Uterus (tissue), 4 donors: ENCODE results near the gene PDK4. TPM values are rescaled to one million over a fixed set of nuclear protein-coding genes. Genes with fewer than 3 reads are reported as not detected.
A peak's percentile ranks its signal among the peaks of the same experiment; 100 is the strongest.

Experiments used
- DNase-seq, 2 donors: peaks; one replicate each; pipeline ENCODE4 v3.0.0-alpha.2; 2019 to 2020
- H3K27ac ChIP-seq, 2 donors: fragments of 200-600 bp; sonication (generic); 1 replicate in 1 of 2; 2 replicates in 1 of 2; pipeline ENCODE4 v1.5.1; 2016 to 2018
- H3K27me3 ChIP-seq, 2 donors: fragments of 200-600 bp; sonication (generic); one replicate each; pipeline ENCODE4 v1.5.1; 2018 to 2019; ENCODE audit warnings: control low read depth in 1 of 2
- H3K36me3 ChIP-seq, 2 donors: fragments of 200-600 bp; sonication (generic); one replicate each; pipeline ENCODE4 v1.5.1; 2019; ENCODE audit warnings: control low read depth in 1 of 2
- H3K4me1 ChIP-seq, 2 donors: fragments of 200-600 bp; sonication (generic); one replicate each; pipeline ENCODE4 v1.5.1; 2018 to 2019; ENCODE audit warnings: control low read depth in 1 of 2
- H3K4me3 ChIP-seq, 2 donors: fragments of 200-600 bp; sonication (generic); 1 replicate in 1 of 2; 2 replicates in 1 of 2; pipeline ENCODE4 v1.5.1; 2018 to 2019; ENCODE audit warnings: mild to moderate bottlenecking in 1 of 2
- H3K9me3 ChIP-seq, 2 donors: fragments of 200-600 bp; sonication (generic); one replicate each; pipeline ENCODE4 v1.5.1; 2019; ENCODE audit warnings: control low read depth in 1 of 2
- POLR2A ChIP-seq, 2 donors: fragments of 450-650 bp; IDR thresholded peaks; one replicate each; pipeline ENCODE4 v1.6.1; 2016; ENCODE audit warnings: antibody characterized with exemption in 2 of 2, mild to moderate bottlenecking in 1 of 2, moderate library complexity in 1 of 2
- intact Hi-C: fragments of 100-400 bp; cut with DNase I; formaldehyde crosslinking; loops from one replicate; pipeline ENCODE4 v1.15.1; 2023; ENCODE audit warnings: low total_unique reads
- total RNA-seq, 4 donors: library from RNA; depleted of rRNA in 3 of 4; stranded (reverse); fragments of >200 nt in 3 of 4; gene quantifications; one replicate each; pipeline versions ENCODE4 v1.1.0 to v1.2.4, GENCODE V29; 2014 to 2023
- TF ChIP-seq, protein P1 (sequence below), 4 experiments: fragments of 200-600 bp in 2 of 4; fragments of 450-650 bp in 2 of 4; sonication (generic) in 2 of 4; IDR thresholded peaks; one replicate each; pipeline ENCODE4 v1.5.1; 2016 to 2019; ENCODE audit warnings: antibody characterized with exemption in 4 of 4, mild to moderate bottlenecking in 2 of 4, moderate library complexity in 1 of 4
- donor health status: DM: yes; HTN: yes; CAD: no.

Gene PDK4
- total RNA-seq, 4 donors from 2014 or later, result 12.0 to 509 (median 177) TPM

DNA sequence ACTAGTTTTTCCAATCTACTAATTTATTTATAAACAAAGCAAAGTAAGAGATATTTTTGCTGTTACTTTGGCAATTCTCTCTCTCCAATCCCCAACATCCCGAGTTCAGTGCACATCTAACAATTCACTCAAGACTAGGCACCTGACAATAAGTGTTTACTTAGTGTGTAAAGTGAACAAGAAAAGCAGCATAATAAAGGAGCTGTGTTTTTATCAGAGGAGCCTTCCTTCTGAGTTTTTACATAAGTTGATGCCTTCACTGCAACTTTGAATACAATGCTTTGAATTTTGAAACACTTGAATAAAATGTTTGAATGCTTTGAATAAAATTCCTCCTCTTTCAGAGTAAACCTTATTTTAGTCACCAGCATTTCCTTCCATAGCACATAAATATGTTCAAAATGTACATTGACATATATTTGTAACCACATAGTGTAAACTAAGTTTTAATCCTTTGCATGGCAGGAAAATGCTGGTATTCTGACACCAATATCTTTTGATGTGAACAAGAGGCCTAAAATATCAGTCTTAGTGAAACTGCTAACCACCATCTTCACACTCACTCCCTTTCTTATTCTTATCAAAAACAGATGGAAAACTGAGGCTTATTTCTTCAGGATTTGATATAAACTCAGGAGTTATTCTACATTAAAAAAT is 11.4 kb downstream of the PDK4 start:
- Histone ChIP-seq H3K9me3 (no peaks in the 10 kb centered on the region), H3K36me3 (no peaks in the 10 kb centered on the region), H3K4me1 (peaks cover 0 to 6% of the 10 kb centered on the region in 2 donors), H3K27ac (peak overlapping the region; percentile 9 to 22), H3K4me3 (no peak overlapping the region), H3K27me3 (no peaks in the 10 kb centered on the region)
- DNase-seq, result no peak
- intact Hi-C loops, result no loop called here
- TF ChIP-seq, protein P1, sequence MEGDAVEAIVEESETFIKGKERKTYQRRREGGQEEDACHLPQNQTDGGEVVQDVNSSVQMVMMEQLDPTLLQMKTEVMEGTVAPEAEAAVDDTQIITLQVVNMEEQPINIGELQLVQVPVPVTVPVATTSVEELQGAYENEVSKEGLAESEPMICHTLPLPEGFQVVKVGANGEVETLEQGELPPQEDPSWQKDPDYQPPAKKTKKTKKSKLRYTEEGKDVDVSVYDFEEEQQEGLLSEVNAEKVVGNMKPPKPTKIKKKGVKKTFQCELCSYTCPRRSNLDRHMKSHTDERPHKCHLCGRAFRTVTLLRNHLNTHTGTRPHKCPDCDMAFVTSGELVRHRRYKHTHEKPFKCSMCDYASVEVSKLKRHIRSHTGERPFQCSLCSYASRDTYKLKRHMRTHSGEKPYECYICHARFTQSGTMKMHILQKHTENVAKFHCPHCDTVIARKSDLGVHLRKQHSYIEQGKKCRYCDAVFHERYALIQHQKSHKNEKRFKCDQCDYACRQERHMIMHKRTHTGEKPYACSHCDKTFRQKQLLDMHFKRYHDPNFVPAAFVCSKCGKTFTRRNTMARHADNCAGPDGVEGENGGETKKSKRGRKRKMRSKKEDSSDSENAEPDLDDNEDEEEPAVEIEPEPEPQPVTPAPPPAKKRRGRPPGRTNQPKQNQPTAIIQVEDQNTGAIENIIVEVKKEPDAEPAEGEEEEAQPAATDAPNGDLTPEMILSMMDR (IDR thresholded peaks at IDR 0.05), result no peak
- no peak for TF ChIP-seq POLR2A (IDR thresholded peaks at IDR 0.05)

DNA sequence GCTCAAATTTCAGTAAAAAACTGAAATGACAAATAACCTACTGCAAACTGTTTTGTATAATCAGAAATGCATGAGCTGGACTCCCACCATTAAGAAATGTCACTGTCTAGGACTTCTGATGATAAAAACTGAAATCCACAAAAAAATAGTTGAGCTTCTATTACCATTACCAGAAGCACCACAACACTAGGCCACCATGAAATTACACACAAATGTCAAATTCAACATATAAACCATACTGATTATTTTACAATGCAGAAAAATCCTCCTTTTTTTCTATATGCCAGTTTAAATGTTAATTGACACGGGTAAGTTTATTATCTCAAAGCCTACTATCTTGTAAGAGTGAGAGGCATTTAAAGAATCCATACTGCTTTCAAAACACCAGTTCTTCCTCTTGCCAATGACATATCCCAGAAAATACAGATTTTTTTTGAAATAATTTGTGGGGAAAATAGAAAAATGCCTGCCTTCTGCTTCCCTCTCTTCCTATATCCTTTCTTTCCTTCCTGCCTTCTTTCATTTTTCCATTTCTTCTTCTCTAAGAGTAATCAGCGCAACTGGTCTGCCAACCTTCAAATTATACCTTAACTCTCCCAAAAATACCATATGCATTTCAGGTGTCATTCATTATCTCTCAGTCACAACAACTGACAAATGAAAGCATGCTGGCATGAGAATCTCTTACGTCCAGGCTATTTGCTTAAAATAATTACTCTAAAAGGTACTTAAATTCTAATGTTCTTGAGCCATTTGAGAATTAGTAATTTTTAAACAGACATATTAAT is 12.3 kb downstream of the PDK4 start:
- no peaks in the 10 kb centered on the region for H3K4me1 ChIP-seq
- H3K27ac ChIP-seq, result peak overlapping the region in 1 of 2 donors; percentile 22
- H3K9me3 ChIP-seq, result no peaks in the 10 kb centered on the region
- DNase-seq, result no peak
- no peaks in the 10 kb centered on the region for H3K27me3 ChIP-seq
- H3K36me3 ChIP-seq, result no peaks in the 10 kb centered on the region
- TF ChIP-seq POLR2A (IDR thresholded peaks at IDR 0.05), result no peak
- TF ChIP-seq, protein P1 (IDR thresholded peaks at IDR 0.05), result no peak
- no peak overlapping the region for H3K4me3 ChIP-seq
- intact Hi-C loops, result no loop called here

DNA sequence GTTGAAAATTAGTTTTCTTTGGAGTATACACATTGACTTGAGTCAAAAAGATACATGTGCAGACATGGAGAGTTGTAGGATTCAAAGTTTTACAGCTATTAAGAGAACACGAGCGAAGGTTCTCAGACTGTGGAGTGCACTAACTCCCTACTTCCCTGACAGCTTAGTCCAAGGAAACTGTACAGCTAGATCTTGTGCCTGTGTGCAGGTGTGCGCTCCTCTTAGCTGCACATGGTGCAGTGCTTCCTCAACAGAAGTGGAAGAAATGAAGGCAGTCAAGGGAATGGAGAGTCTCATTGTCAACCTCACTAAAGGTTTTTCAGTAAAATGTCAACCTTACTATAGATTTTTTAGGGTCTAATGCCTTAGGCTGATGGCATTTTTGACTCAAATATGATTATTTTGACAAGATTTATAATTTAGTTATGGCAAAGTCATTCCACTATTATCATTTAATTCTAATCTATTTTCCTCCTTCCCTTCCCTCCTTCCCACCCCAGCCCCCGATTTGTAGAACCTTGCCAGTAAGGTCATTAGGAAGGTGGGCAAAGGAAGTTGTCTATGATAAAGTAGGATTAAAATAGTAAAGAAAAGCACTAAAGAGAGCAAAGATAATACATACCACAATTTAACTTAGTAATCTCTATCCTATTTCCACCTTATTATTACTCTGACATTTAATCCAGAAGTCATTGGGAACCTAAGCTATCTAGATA is 13.6 kb downstream of the PDK4 start:
- H3K9me3 ChIP-seq, result no peaks in the 10 kb centered on the region
- H3K36me3 ChIP-seq, result no peaks in the 10 kb centered on the region
- no peak overlapping the region for H3K27ac ChIP-seq
- intact Hi-C loops, result no loop called here
- DNase-seq, result no peak
- no peaks in the 10 kb centered on the region for H3K27me3 ChIP-seq
- H3K4me1 ChIP-seq, result no peaks in the 10 kb centered on the region
- no peak overlapping the region for H3K4me3 ChIP-seq
- no peak for TF ChIP-seq POLR2A (IDR thresholded peaks at IDR 0.05)
- TF ChIP-seq, protein P1 (IDR thresholded peaks at IDR 0.05), result no peak

DNA sequence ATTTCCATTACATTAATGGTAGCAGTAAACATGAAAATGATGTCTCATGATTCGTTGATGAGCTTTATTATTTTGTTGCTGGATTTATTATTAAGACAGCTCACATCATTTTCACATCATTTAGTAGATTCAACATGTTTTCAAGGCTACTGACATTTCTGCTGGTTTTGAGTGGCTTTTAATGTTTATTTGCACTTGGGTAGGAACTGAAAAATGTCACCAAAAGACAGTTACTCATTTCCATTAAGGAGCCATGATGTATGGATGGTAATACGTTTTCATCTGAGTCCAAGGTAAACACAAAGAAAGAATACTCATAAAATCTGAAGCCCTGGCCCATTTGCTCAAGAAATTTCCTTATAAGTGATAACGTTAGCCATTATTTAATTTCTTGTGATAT is 14.8 kb downstream of the PDK4 start:
- H3K4me1 ChIP-seq, result no peaks in the 10 kb centered on the region
- H3K4me3 ChIP-seq, result no peak overlapping the region
- no peaks in the 10 kb centered on the region for H3K27me3 ChIP-seq
- no peaks in the 10 kb centered on the region for H3K36me3 ChIP-seq
- no peak for TF ChIP-seq POLR2A (IDR thresholded peaks at IDR 0.05)
- TF ChIP-seq, protein P1 (IDR thresholded peaks at IDR 0.05), result no peak
- no peaks in the 10 kb centered on the region for H3K9me3 ChIP-seq
- no peak overlapping the region for H3K27ac ChIP-seq
- DNase-seq, result no peak
- intact Hi-C loops, result no loop called here

DNA sequence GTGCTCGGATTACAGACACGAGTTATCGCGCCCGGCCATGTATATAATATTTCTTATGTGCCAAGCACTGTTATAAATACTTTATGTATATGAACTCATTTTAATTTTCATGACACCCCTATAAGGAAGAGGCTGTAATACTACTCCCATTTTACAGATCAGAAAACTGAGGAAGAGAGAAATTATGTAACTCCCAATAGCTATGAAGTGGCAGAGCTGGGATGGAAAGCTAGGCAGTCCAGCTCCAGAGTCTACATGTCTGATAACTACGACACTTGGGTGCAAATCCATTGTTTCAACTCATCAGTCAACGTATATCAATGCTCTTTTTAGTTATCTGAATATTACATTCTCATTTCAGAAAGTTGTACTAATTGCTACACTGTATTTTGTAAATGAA is 17.0 kb downstream of the PDK4 start:
- Histone ChIP-seq H3K27ac (no peak overlapping the region), H3K9me3 (no peaks in the 10 kb centered on the region), H3K4me1 (no peaks in the 10 kb centered on the region), H3K36me3 (no peaks in the 10 kb centered on the region), H3K27me3 (no peaks in the 10 kb centered on the region), H3K4me3 (no peak overlapping the region)
- intact Hi-C loops, result no loop called here
- TF ChIP-seq, protein P1 (IDR thresholded peaks at IDR 0.05), result no peak
- no peak for TF ChIP-seq POLR2A (IDR thresholded peaks at IDR 0.05)
- no peak for DNase-seq
